IMR-90 (cell line): ENCODE measurements around the gene CSRP1. TPM values are rescaled to one million over a fixed set of nuclear protein-coding genes. Genes with fewer than 3 reads are reported as not detected.

Experiments used
- CEBPB ChIP-seq: IDR thresholded peaks from 2 replicates; pipeline ENCODE4 v1.6.1; 2012; ENCODE audit warnings: low read depth, low read length, improper control_type of control experiment
- CHD1 ChIP-seq: IDR thresholded peaks from 2 replicates; pipeline ENCODE4 v1.6.1; 2012; ENCODE audit warnings: low read depth, low read length, improper control_type of control experiment
- polyA plus RNA-seq, 3 experiments: library from polyadenylated mRNA; depleted of rRNA; stranded (reverse); fragments of >200 nt; gene quantifications; 2 replicates each; pipeline ENCODE4 v1.2.3, GENCODE V29; 2012; ENCODE audit warnings: low replicate concordance in 1 of 3
- total RNA-seq: library from RNA; depleted of rRNA; stranded (reverse); fragments of >200 nt; gene quantifications from 2 replicates; pipeline ENCODE4 v1.2.3, GENCODE V29; 2012
- TF ChIP-seq, protein P1 (sequence below): conservative IDR thresholded peaks from 2 replicates; pipeline ENCODE4 v1.5.1; 2012; ENCODE audit warnings: mild to moderate bottlenecking, low read depth, low read length, improper control_type of control experiment

The CSRP1 gene
- total and polyA plus RNA-seq, 2 of the 4 experiments (the other 2 are of a cell fraction): 1,037 to 1,498 TPM

DNA sequence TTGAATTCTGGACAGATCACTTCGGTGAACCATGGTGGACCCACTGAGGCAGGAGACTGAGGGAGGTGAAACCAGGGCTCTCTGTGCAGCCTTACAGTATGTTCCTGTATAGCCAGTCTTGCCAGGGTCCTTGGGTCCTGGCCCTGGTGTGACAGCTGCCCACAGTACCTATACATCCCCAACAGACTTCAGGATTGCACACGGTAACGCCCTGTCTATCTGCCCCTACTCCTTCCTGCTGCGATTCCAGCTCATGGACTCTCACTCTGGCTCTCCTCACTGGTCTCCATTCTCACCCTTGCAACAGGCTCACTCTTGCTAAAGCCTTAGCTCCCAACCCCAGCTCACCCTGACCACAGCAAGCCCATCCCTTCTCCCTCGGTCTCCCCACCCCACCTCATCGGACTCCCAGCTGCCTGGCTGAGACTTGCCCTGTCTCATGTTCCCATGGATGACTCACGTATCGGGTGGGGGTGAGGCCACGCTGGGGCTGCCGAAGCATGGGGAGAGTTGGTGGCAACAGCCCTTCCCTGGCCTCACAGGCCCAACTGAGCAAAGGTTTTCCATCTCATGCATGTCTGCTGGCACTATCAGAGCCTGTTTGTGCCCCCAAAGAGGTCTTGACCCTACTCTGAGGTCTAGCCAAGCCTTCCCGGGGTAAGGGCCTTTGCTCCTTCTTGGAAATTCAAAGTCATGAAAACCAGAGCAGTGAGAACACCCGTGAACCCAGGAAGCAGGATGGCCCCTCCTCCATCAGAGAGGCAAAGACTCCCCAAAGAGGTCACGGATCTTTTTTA is 45.1 kb downstream of the CSRP1 start (continued):
- TF ChIP-seq, protein P1, sequence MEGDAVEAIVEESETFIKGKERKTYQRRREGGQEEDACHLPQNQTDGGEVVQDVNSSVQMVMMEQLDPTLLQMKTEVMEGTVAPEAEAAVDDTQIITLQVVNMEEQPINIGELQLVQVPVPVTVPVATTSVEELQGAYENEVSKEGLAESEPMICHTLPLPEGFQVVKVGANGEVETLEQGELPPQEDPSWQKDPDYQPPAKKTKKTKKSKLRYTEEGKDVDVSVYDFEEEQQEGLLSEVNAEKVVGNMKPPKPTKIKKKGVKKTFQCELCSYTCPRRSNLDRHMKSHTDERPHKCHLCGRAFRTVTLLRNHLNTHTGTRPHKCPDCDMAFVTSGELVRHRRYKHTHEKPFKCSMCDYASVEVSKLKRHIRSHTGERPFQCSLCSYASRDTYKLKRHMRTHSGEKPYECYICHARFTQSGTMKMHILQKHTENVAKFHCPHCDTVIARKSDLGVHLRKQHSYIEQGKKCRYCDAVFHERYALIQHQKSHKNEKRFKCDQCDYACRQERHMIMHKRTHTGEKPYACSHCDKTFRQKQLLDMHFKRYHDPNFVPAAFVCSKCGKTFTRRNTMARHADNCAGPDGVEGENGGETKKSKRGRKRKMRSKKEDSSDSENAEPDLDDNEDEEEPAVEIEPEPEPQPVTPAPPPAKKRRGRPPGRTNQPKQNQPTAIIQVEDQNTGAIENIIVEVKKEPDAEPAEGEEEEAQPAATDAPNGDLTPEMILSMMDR: no peak
- TF ChIP-seq CEBPB (peak; percentile 80), CHD1 (peak; percentile 52; the same call in 1 of the 2 replicates)
